Panc1 (cell line): ENCODE measurements around the gene TBC1D24.

Source experiments
- CTCF ChIP-seq: fragments of 450-650 bp; IDR thresholded peaks from 2 replicates; pipeline ENCODE4 v1.5.1; 2017; ENCODE audit warnings: mild to moderate bottlenecking
- POLR2AphosphoS5 ChIP-seq: IDR thresholded peaks from 2 replicates; pipeline ENCODE4 v1.6.1; 2012; ENCODE audit warnings: mild to moderate bottlenecking, low read depth, low read length, moderate library complexity
- REST ChIP-seq, 2 experiments: IDR thresholded peaks; 2 replicates each; pipeline ENCODE4 v1.6.1; 2011 to 2012; ENCODE audit warnings: low read depth in 2 of 2, control low read depth in 1 of 2, low read length in 1 of 2, mild to moderate bottlenecking in 1 of 2, moderate library complexity in 1 of 2; ENCODE audit not compliant: insufficient read depth in 1 of 2
- TCF7L2 ChIP-seq: IDR thresholded peaks from 2 replicates; pipeline ENCODE4 v1.6.1; 2011; ENCODE audit warnings: mild to moderate bottlenecking, low read depth, low read length, inconsistent platforms

GRCh38 chr16:2432801-2433505 lies 42.0 kb upstream of the TBC1D24 start:
- no peak for TF ChIP-seq CTCF
- no peak for TF ChIP-seq TCF7L2
- TF ChIP-seq POLR2AphosphoS5, result no peak
- TF ChIP-seq REST (IDR thresholded peaks at IDR 0.05; ENCODE audit: insufficient read depth in 1 of 2, low read depth in 2 of 2, low read length in 1 of 2), result no peak
